ENCODE data around the gene SUV39H1. TPM values are rescaled to one million over a fixed set of nuclear protein-coding genes. Genes with fewer than 3 reads are reported as not detected.
"Not testable (repeated sequence)": the region's sequence is repeated elsewhere in the genome, so short reads cannot be mapped to it uniquely, and the experiment has no call there.

The SUV39H1 gene
- total and polyA plus RNA-seq, 2 donors (not counting 1 experiment from before 2014, with no cell fraction given), result 6.7 to 9.5 TPM

DNA sequence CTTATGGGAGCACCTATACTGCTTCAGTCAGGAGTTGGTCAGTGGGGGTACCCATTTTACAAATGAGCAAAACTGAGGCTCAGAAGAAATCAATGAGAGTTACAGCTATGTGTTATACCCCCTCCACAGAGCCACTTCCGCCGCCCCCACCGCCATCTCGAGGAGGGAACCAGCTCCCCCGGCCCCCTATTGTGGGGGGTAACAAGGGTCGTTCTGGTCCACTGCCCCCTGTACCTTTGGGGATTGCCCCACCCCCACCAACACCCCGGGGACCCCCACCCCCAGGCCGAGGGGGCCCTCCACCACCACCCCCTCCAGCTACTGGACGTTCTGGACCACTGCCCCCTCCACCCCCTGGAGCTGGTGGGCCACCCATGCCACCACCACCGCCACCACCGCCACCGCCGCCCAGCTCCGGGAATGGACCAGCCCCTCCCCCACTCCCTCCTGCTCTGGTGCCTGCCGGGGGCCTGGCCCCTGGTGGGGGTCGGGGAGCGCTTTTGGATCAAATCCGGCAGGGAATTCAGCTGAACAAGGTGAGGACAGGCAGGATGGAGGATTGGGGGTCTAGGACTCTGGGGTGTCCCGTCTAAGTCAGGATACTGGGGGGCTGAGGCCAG is 7.9 kb upstream of the SUV39H1 start:
- H3K9me3 ChIP-seq (ENCODE audit: control extremely low read depth in 1 of 3, control insufficient read depth in 2 of 3, insufficient read depth in 1 of 3, low read length in 2 of 3), result no peaks in the 10 kb centered on the region
- peaks cover 2 to 26% of the 10 kb centered on the region in 2 experiments for H3K36me3 ChIP-seq (replicated peaks in 1 of 2; ENCODE audit: control extremely low read depth in 1 of 2, control insufficient read depth in 1 of 2, extremely low read depth in 1 of 2, insufficient read depth in 2 of 2, low read length in 1 of 2)
- Mint-ChIP-seq H3K27ac (no peak overlapping the region), H3K4me1 (peaks cover 36% of the 10 kb centered on the region), H3K9me3 (ENCODE audit: insufficient read depth) (no peaks in the 10 kb centered on the region), H3K4me3 (no peak overlapping the region), H3K27me3 (no peaks in the 10 kb centered on the region)
- no peak overlapping the region for H2AFZ ChIP-seq (ENCODE audit: insufficient read depth, low read depth, low read length, poor library complexity, severe bottlenecking)
- no peak for TF ChIP-seq EZH2 (IDR thresholded peaks at IDR 0.05; ENCODE audit: borderline replicate concordance, insufficient read depth, low read depth, low read length, poor library complexity, severe bottlenecking)
- TF ChIP-seq, protein P1, sequence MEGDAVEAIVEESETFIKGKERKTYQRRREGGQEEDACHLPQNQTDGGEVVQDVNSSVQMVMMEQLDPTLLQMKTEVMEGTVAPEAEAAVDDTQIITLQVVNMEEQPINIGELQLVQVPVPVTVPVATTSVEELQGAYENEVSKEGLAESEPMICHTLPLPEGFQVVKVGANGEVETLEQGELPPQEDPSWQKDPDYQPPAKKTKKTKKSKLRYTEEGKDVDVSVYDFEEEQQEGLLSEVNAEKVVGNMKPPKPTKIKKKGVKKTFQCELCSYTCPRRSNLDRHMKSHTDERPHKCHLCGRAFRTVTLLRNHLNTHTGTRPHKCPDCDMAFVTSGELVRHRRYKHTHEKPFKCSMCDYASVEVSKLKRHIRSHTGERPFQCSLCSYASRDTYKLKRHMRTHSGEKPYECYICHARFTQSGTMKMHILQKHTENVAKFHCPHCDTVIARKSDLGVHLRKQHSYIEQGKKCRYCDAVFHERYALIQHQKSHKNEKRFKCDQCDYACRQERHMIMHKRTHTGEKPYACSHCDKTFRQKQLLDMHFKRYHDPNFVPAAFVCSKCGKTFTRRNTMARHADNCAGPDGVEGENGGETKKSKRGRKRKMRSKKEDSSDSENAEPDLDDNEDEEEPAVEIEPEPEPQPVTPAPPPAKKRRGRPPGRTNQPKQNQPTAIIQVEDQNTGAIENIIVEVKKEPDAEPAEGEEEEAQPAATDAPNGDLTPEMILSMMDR (IDR thresholded peaks at IDR 0.05), result no peak
- POLR2A ChIA-PET, result interaction anchor here (0.7 kb wide), 1 partner anchor 10 kb away, joined by 4 read pairs; no protein-coding TSS in a partner anchor
- CTCF ChIA-PET, result no interaction called here
- WGBS (ENCODE audit: insufficient coverage), result 90% methylated on average over 2 of the region's 19 CpGs
- no peak overlapping the region for H3K27ac ChIP-seq (ENCODE audit: low read length in 2 of 2)
- DNase-seq (no peak), ATAC-seq (ENCODE audit: low read depth) (no peak)
- H3K4me1 ChIP-seq (ENCODE audit: control insufficient read depth in 2 of 2, insufficient read depth in 2 of 2, low read length in 2 of 2), result peaks cover 19 to 20% of the 10 kb centered on the region in 2 donors
- intact Hi-C loops (cut with micrococcal nuclease), result no loop called here
- H4K20me1 ChIP-seq (ENCODE audit: control insufficient read depth, insufficient read depth, low read length, poor library complexity, severe bottlenecking), result peaks cover 23% of the 10 kb centered on the region
- H3K4me3 ChIP-seq (ENCODE audit: control extremely low read depth in 1 of 5, extremely low read depth in 1 of 5, insufficient read depth in 1 of 5, low read depth in 2 of 5, low read length in 4 of 5), result no peak overlapping the region
- H3K9ac ChIP-seq (ENCODE audit: low read length), result no peak overlapping the region
- H3K4me2 ChIP-seq (replicated peaks; ENCODE audit: low read depth, low read length, poor library complexity, severe bottlenecking), result no peak overlapping the region
- peaks cover 32% of the 10 kb centered on the region for H3K79me2 ChIP-seq (ENCODE audit: control insufficient read depth, insufficient read depth, low read length)
- H3K27me3 ChIP-seq (replicated peaks in 1 of 4; ENCODE audit: control extremely low read depth in 1 of 4, control insufficient read depth in 3 of 4, insufficient read depth in 4 of 4, low read length in 3 of 4), result no peaks in the 10 kb centered on the region

DNA sequence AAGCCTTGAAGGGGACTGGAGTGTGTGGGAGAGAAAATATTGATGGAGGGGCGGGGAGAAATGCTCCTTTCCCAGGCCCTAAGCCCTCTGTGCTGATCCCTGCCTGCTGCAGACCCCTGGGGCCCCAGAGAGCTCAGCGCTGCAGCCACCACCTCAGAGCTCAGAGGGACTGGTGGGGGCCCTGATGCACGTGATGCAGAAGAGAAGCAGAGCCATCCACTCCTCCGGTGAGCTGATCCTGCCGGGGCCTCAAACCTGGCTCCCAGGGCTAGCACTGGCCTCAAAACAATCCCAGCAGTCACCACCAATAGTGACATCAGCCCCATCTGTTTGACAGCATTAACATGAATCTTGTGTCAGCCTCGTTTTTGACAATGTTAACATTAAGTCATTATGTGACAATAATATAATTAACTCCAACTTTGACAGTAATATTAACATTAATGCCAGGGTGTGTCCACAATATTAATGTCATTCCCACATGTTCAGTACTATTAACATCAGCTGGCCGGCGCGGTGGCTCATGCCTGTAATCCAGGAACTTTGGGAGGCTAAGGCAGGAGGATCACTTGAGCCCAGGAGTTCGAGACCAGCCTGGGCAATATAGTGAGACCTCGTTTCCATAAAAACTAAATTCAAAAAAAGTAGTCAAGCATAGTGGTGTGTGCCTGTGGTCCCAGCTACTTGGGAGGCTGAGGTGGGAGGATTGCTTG is 7.2 kb upstream of the SUV39H1 start:
- WGBS (ENCODE audit: insufficient coverage), result 92% methylated on average over 2 of the region's 11 CpGs
- no peak overlapping the region for H3K27ac ChIP-seq (ENCODE audit: low read length in 2 of 2)
- no peak overlapping the region for H2AFZ ChIP-seq (ENCODE audit: insufficient read depth, low read depth, low read length, poor library complexity, severe bottlenecking)
- intact Hi-C loops (cut with micrococcal nuclease), result no loop called here
- ChIA-PET POLR2A (interaction anchor here (0.7 kb wide), 1 partner anchor 10 kb away, joined by 4 read pairs; no protein-coding TSS in a partner anchor), CTCF (no interaction called here)
- H3K9ac ChIP-seq (ENCODE audit: low read length), result no peak overlapping the region
- H3K79me2 ChIP-seq (ENCODE audit: control insufficient read depth, insufficient read depth, low read length), result peaks cover 25% of the 10 kb centered on the region
- ATAC-seq (ENCODE audit: low read depth) (no peak), DNase-seq (no peak)
- peaks cover 2 to 26% of the 10 kb centered on the region in 2 experiments for H3K36me3 ChIP-seq (replicated peaks in 1 of 2; ENCODE audit: control extremely low read depth in 1 of 2, control insufficient read depth in 1 of 2, extremely low read depth in 1 of 2, insufficient read depth in 2 of 2, low read length in 1 of 2)
- H3K9me3 Mint-ChIP-seq (ENCODE audit: insufficient read depth), result no peaks in the 10 kb centered on the region
- H3K4me1 ChIP-seq (ENCODE audit: control insufficient read depth in 2 of 2, insufficient read depth in 2 of 2, low read length in 2 of 2), result peaks cover 17 to 19% of the 10 kb centered on the region in 2 donors
- TF ChIP-seq EZH2 (IDR thresholded peaks at IDR 0.05; ENCODE audit: borderline replicate concordance, insufficient read depth, low read depth, low read length, poor library complexity, severe bottlenecking), result no peak
- TF ChIP-seq, protein P1 (IDR thresholded peaks at IDR 0.05), result no peak
- peaks cover 31% of the 10 kb centered on the region for H3K4me1 Mint-ChIP-seq
- no peaks in the 10 kb centered on the region for H3K9me3 ChIP-seq (ENCODE audit: control extremely low read depth in 1 of 3, control insufficient read depth in 2 of 3, insufficient read depth in 1 of 3, low read length in 2 of 3)
- no peaks in the 10 kb centered on the region for H3K27me3 Mint-ChIP-seq
- H3K4me3 Mint-ChIP-seq, result no peak overlapping the region
- H3K27ac Mint-ChIP-seq, result no peak overlapping the region
- H3K4me2 ChIP-seq (replicated peaks; ENCODE audit: low read depth, low read length, poor library complexity, severe bottlenecking), result no peak overlapping the region
- H4K20me1 ChIP-seq (ENCODE audit: control insufficient read depth, insufficient read depth, low read length, poor library complexity, severe bottlenecking), result peaks cover 23% of the 10 kb centered on the region
- no peaks in the 10 kb centered on the region for H3K27me3 ChIP-seq (replicated peaks in 1 of 4; ENCODE audit: control extremely low read depth in 1 of 4, control insufficient read depth in 3 of 4, insufficient read depth in 4 of 4, low read length in 3 of 4)
- no peak overlapping the region for H3K4me3 ChIP-seq (ENCODE audit: control extremely low read depth in 1 of 5, extremely low read depth in 1 of 5, insufficient read depth in 1 of 5, low read depth in 2 of 5, low read length in 4 of 5)

DNA sequence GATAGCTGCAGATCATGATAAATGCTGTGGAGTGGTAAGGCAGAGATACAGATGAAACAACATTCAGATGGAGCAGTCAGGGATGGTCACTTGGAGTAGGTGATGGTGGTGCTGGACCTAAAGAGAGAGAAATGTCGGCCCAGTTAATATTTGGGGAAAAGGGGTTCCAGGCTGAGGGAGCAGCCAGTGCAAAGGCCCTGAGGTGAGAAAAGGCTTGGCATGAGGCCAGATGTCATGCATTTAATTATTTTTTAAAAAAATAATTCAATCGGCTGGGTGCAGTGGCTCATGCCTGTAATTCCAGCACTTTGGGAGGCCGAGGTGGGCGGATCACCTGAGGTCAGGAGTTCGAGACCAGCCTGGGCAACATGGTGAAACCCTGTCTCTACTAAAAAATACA is 4.8 kb upstream of the SUV39H1 start:
- H3K36me3 ChIP-seq (replicated peaks in 1 of 2; ENCODE audit: control extremely low read depth in 1 of 2, control insufficient read depth in 1 of 2, extremely low read depth in 1 of 2, insufficient read depth in 2 of 2, low read length in 1 of 2), result peaks cover 2 to 12% of the 10 kb centered on the region in 2 experiments
- H3K27me3 Mint-ChIP-seq; ATAC-seq (ENCODE audit: low read depth); H3K4me2 ChIP-seq (replicated peaks; ENCODE audit: low read depth, low read length, poor library complexity, severe bottlenecking); POLR2A ChIA-PET; DNase-seq; H3K4me3 Mint-ChIP-seq; H3K4me3 ChIP-seq (ENCODE audit: control extremely low read depth in 1 of 5, extremely low read depth in 1 of 5, insufficient read depth in 1 of 5, low read depth in 2 of 5, low read length in 4 of 5); H3K27ac ChIP-seq (ENCODE audit: low read length in 2 of 2); CTCF ChIA-PET; H2AFZ ChIP-seq (ENCODE audit: insufficient read depth, low read depth, low read length, poor library complexity, severe bottlenecking); H3K4me1 ChIP-seq (ENCODE audit: control insufficient read depth in 2 of 2, insufficient read depth in 2 of 2, low read length in 2 of 2); H3K27ac Mint-ChIP-seq; H3K9ac ChIP-seq (ENCODE audit: low read length); H4K20me1 ChIP-seq (ENCODE audit: control insufficient read depth, insufficient read depth, low read length, poor library complexity, severe bottlenecking); H3K9me3 ChIP-seq (ENCODE audit: control extremely low read depth in 1 of 3, control insufficient read depth in 2 of 3, insufficient read depth in 1 of 3, low read length in 2 of 3); intact Hi-C loops (cut with micrococcal nuclease); H3K27me3 ChIP-seq (replicated peaks in 1 of 4; ENCODE audit: control extremely low read depth in 1 of 4, control insufficient read depth in 3 of 4, insufficient read depth in 4 of 4, low read length in 3 of 4); H3K79me2 ChIP-seq (ENCODE audit: control insufficient read depth, insufficient read depth, low read length); H3K9me3 Mint-ChIP-seq (ENCODE audit: insufficient read depth): not testable (repeated sequence)
- no CpG with 5 or more reads among the region's 5 CpGs for WGBS (ENCODE audit: insufficient coverage)
- H3K4me1 Mint-ChIP-seq, result peaks cover 18% of the 10 kb centered on the region
